GM12892 (cell line): ENCODE measurements around the gene KRT72.

Experiments
- DNase-seq: peaks from one replicate; pipeline ENCODE4 v3.0.0; 2011; ENCODE audit not compliant: insufficient read length
- FAIRE-seq: peaks from 2 replicates; lab custom pipeline; 2011; peaks lifted over from hg19 to GRCh38; lab: Jason Lieb, UNC
- POLR2A ChIP-seq: IDR thresholded peaks from 2 replicates; pipeline ENCODE4 v1.6.1; 2011; ENCODE audit warnings: low read depth, low read length, control low read depth
- POLR2AphosphoS5 ChIP-seq: IDR thresholded peaks from 2 replicates; pipeline ENCODE4 v1.6.1; 2011; ENCODE audit warnings: low read depth, low read length, control low read depth
- TAF1 ChIP-seq: IDR thresholded peaks from 2 replicates; pipeline ENCODE4 v1.6.1; 2011; ENCODE audit warnings: low read depth, mild to moderate bottlenecking, control low read depth, low read length, borderline replicate concordance

Gene KRT72

DNA sequence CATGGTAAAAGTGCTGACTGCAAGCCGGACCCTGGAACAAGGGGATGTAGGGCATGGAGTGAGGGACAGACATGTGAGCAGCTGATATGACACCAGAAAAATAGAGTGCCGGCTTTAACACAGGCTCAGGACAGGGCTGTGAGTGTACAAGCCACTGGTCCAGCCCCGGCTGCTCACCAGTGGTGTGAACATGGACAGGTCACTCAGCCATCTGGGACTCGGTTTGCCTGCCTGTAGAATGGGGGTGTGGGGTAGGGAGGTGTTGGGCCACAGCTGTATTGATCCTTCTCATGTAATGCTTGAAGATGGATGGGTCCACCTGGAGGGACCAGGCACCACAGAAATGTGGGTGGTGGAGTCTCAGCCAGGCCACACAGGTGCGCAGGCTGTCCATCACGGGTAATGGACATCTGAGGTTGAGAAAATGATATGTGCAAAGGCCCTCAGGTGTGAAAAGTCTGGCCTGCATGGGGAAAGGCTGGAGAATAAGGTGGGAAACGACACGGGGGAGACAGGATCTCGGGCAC lies 17.0 kb downstream of the KRT72 start:
- DNase-seq: no peak
- FAIRE-seq: no peak
- no peak for TF ChIP-seq POLR2A
- TF ChIP-seq POLR2AphosphoS5: no peak
- no peak for TF ChIP-seq TAF1

DNA sequence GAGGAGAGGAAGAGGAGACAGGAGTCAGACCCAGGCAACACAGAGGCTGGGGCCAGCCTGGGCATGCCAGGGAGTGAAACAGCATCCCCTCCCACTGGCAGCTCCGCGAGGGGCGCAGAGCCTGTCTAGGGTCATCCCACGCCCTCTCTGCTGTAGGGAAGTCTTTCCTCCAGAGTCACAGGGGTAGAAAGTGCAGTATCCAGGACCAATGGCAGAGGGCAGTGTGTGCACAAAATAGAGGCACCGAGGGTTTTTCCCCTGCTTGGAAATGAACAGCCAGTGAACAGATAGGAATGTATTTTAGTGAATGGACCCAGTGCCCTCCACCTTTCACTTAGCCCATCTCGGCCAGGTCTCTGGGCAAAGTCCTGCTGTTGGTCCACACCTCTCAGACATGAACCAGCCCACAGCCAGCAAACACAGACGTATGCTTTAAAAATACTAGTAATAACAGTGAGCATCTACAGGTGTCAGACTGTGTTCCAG lies 18.2 kb downstream of the KRT72 start:
- DNase-seq: peak; percentile 38
- TF ChIP-seq TAF1 (no peak), POLR2A (no peak), POLR2AphosphoS5 (no peak)
- peak; percentile 62 for FAIRE-seq

DNA sequence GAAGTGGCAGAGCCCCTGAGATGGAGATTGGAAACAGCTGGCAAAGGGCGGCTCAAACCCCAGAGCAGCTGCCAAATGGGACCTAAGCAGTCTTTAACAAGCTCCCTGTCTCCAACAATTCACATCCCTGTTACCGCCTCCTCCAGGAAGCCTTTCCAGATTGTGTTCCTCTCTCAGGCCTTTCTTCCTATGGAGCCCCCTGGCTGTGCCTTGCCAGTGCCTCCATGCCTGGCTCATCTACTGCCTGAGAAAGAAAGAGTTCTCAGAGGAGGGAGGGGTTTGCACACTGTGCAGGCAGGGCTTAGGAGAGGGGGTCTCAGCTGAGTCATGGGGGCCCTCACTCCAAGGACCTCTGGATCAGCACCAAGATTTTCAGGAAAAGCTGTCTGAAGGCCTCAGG lies 18.8 kb downstream of the KRT72 start:
- TF ChIP-seq POLR2A: no peak
- no peak for TF ChIP-seq TAF1
- no peak for TF ChIP-seq POLR2AphosphoS5
- FAIRE-seq: no peak
- no peak for DNase-seq

DNA sequence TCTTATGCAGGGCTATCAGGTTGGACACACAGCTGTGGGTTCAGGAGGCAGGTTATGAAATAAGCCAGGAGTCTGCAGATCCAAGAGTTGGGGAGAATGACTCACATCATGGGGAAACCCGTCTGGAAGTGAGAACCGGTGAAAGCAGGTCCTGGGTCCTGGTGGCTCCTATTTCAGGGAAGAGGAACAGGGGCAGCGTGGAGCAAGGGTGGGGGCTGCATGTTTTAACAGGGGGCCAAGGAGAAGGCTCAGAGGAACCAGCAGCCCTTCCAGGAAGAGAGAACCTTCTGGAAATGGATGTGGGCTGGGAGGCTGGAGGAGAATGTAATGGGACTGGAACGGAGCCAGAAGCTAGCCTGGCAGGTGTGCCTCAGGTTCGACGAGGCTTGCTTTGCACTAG lies 19.8 kb downstream of the KRT72 start:
- DNase-seq (no peak), FAIRE-seq (no peak)
- TF ChIP-seq POLR2A: no peak
- no peak for TF ChIP-seq TAF1
- TF ChIP-seq POLR2AphosphoS5: no peak

DNA sequence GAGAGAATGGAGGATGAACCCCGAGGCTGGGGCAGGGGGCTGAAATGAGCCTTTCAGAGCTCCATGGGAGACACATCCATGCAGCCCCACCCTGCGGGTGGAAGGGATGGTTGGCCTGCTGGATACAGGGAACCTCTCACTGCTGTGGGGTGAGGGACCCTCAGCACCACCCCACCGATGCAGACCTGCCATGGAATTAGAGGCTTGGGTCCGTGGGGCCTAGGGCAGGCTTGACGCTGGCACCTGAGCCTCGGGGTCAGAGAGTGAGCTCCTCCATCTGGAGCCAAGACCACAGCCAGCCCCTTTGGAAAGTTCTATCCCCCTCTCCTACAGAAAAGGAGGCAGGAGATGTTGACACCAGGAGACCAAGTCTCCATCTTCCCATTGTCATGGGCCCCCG lies 20.2 kb downstream of the KRT72 start:
- TF ChIP-seq POLR2AphosphoS5 (no peak), POLR2A (no peak), TAF1 (no peak)
- FAIRE-seq (no peak), DNase-seq (no peak)

DNA sequence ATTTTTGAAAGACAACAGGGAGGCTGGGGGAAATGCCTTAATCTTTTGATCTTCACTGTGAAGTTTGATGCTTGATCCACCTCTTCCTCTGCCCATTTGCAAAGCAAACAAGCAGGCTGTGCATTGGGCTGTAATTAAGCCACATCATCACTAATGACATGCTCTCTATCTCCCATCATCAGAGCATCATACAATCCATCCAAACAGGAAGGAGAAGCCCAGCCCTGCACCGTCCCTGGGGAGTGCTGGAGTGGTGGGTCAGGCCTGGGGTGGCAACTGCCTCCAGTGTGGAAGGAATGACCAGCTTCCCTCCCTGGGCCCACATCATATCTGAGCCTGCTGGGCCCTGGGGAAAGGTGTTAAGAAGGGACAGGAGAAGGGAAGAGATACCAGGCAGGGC lies 20.8 kb downstream of the KRT72 start:
- no peak for DNase-seq
- TF ChIP-seq TAF1 (no peak), POLR2A (no peak), POLR2AphosphoS5 (no peak)
- no peak for FAIRE-seq

DNA sequence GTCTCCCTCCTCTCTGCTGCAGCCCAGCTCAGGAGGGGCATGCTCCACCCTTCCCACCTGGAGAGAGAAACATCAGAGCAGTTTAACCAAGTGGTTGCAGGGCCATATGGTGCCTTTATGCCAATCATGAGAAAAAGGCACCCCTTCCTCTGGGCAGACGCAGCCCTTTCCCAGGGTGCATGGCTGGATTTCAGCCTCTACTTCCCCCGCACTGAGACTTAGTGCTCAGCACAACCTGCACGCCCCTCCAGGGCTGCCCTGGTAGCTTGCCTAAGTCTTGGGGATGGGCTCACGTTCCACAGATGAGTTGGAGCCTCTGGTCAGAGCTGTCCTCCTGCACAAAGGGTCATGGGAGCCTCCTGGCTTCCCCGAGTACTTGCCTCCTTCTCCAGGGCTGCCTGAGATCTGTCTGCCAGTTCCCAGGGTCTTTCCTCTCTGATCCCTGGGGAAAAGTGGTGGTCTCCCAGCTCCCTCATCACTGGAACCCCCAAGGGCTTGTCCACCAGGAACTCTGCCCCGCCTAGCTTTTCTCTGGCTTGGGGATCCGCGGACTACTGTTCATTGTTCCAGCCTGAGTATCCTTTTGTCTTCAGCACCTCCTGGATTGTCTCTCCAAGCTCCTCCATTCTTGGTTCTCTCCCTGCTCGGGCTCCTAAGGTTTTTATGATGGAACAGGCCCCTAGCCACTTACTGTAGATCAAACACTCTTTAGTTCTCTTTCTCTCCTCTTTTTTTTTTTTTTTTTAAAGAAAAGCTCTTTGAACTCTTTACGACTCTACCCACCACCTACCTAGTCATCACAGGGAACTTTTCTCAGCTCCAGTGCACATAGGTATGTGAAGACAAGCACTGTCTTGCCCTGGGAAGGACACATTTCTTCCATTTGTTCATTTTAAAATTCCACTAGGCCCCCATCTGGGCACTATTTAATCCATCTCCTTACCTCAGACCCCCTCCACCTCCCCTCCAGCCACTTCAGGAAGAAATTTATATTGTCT lies 21.5 kb downstream of the KRT72 start:
- DNase-seq (no peak), FAIRE-seq (no peak)
- TF ChIP-seq POLR2AphosphoS5: no peak
- no peak for TF ChIP-seq TAF1
- TF ChIP-seq POLR2A: no peak

DNA sequence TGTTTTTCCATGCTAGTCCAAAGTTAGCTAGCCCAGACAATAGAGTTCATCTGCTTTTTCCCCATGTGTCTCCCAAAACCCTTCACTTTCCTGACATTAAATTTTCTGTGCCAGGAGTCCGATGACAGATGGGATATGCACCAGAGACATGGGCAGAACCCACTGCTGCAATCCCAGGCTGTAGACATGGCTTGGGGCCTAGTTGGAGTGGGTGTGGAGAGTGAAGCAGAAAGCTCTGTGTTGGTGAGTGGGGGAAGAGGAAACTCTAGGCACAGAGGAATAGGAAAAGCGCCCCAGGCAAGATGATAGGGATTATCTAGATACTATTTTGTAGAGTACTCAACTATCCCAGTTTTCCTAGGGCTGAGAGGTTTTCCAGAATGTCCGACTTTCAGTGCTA lies 22.8 kb downstream of the KRT72 start:
- FAIRE-seq (no peak), DNase-seq (no peak)
- no peak for TF ChIP-seq POLR2A
- no peak for TF ChIP-seq POLR2AphosphoS5
- TF ChIP-seq TAF1: no peak

DNA sequence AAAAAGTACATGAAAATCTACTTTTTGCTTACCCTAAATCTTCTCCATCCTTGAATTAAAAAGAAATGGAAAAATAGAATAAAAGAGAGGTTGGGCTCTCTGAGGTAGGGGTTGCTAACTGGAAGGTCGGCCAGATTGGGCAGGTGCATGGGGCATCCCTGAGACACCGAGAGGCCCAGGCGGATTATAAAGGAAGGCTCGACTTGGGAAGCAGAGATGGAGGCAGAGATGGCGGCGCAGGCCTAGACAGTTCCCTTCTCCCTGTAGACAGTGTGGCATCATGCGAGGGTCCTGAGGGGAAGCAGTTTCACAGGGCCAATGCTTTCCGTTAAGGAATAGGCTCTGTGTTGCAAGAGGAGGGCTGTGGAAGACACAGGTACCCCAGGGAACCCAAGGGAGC lies 23.9 kb downstream of the KRT72 start:
- FAIRE-seq (no peak), DNase-seq (no peak)
- TF ChIP-seq POLR2A: no peak
- TF ChIP-seq POLR2AphosphoS5: no peak

DNA sequence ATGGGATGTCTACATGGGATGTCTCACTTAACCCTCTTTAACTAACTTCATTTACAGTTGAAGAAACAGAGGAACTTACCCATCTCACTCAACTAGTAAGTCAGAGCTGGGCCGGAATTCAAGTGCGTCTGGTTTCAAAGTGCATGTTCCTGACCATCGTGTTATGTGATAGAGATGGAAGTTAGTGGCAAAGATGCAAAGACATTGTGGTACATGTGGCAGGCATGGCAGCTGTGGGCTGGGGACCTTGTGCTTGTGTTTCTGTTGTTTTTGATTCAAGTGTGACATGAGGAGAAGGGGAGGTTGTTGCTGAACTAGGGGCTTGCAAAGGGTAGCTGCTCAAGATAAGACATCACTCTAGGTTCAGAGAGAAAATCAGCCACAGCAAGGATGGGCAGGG lies 25.3 kb downstream of the KRT72 start:
- TF ChIP-seq TAF1 (no peak), POLR2AphosphoS5 (no peak), POLR2A (no peak)
- no peak for FAIRE-seq
- DNase-seq: no peak

DNA sequence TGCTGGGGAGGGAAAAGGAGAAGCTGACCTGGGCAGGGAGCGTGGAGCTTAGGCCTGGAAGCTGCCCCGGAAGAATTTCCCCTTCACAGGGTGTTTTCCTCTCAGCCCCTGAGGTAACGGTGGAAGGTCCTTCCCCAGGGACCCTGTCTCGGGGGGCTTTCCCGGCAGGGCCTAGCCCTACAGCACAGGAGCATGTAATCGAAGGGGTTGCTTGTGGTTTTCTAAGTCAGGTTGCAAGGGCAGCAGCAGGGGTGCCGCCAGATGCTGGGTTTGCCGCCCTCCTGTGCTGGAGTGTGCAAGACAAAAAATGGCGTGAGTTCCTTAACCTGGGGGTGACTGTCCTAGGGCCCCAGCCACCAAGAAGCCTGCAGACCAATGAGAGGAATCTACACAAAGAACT lies 26.0 kb downstream of the KRT72 start:
- no peak for TF ChIP-seq TAF1
- TF ChIP-seq POLR2AphosphoS5: no peak
- TF ChIP-seq POLR2A: no peak
- FAIRE-seq (no peak), DNase-seq (no peak)

DNA sequence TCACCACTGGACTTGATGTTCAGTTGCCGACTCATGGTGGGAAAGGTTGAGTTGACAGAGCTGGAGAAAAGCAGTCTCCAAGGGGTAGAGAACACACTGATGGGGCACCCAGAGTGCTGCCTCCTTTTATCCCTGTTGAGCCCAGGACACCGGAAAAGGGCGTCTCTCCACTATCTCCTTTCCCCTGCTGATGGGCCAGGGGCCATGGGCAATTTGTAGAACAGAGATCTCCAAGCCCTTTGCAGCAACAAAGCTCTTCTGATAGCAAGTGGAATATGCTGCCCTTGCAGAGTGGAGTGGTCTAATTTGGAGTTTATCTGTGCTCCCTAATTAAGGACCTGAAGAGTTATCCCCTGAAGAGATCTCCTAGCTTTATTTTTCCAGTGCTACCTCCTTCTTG lies 27.5 kb downstream of the KRT72 start, which contains the start of gene KRT74:
TSS of gene KRT74 (minus strand) at position 101 of the 400 bp plus-strand sequence. CDS start at position 35, 66 bp downstream.
- TF ChIP-seq TAF1 (no peak), POLR2A (no peak), POLR2AphosphoS5 (no peak)
- FAIRE-seq: no peak
- no peak for DNase-seq

DNA sequence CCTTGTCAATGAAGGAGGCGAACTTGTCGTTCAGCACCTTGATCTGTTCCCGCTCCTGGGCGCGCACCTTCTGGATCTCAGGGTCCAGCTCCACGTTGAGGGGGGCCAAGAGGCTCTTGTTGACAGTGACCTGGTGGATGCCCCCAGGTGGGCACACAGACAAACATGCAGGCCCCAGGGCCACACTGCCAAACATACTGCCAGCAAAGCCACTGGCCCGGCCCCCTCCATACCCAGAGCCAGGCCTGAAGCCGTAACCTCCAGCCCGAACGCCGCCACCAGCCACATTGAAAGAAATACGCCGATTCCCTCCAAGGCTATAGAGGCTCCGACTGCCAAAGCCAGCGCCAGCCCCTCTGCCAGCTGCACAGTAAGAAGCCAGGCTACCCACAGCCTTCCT lies 28.0 kb downstream of the KRT72 start:
- FAIRE-seq (no peak), DNase-seq (no peak)
- TF ChIP-seq POLR2AphosphoS5 (no peak), TAF1 (no peak), POLR2A (no peak)
